Left ventricle myocardium inferior (tissue), 1 donor: ENCODE results near the gene ANXA1. TPM values are rescaled to one million over a fixed set of nuclear protein-coding genes. Genes with fewer than 3 reads are reported as not detected.

Experiments used
- DNase-seq: peaks from one replicate; pipeline ENCODE4 v3.0.0-alpha.2; 2020
- H3K27ac ChIP-seq: fragments of 200-600 bp; replicated peaks from 2 replicates; pipeline ENCODE4 v1.8.0; 2021
- H3K27me3 ChIP-seq: fragments of 200-600 bp; 2 replicates; pipeline ENCODE4 v1.8.0; 2021; ENCODE audit warnings: low read depth
- H3K36me3 ChIP-seq: fragments of 200-600 bp; 2 replicates; pipeline ENCODE4 v1.8.0; 2021
- H3K4me1 ChIP-seq: fragments of 200-600 bp; 2 replicates; pipeline ENCODE4 v1.8.0; 2021
- H3K4me3 ChIP-seq: fragments of 200-600 bp; 2 replicates; pipeline ENCODE4 v1.8.0; 2021; ENCODE audit warnings: mild to moderate bottlenecking, moderate library complexity
- H3K9me3 ChIP-seq: fragments of 200-600 bp; replicated peaks from 2 replicates; pipeline ENCODE4 v1.8.0; 2021
- intact Hi-C: fragments of 100-400 bp; cut with micrococcal nuclease; formaldehyde crosslinking; loops from one replicate; pipeline ENCODE4 v1.11.0; 2022
- total RNA-seq: library from RNA; stranded (reverse); fragmentation: NEBNext Ultra II Directional; extraction: Animal tissue kit (Norgen Biotek cat#: 25700); gene quantifications from one replicate; pipeline ENCODE4 v1.2.1, GENCODE V29; 2021
- TF ChIP-seq, protein P1 (sequence below): fragments of 200-600 bp; IDR thresholded peaks from 2 replicates; pipeline ENCODE4 v1.8.0; 2021; ENCODE audit warnings: antibody characterized with exemption, mild to moderate bottlenecking, borderline replicate concordance
- donor health status: DM: no; HTN: yes; CAD: no; lungs with severe emphysema.

Gene ANXA1
- total RNA-seq, 1 donor from 2014 or later = 48.7 TPM

DNA sequence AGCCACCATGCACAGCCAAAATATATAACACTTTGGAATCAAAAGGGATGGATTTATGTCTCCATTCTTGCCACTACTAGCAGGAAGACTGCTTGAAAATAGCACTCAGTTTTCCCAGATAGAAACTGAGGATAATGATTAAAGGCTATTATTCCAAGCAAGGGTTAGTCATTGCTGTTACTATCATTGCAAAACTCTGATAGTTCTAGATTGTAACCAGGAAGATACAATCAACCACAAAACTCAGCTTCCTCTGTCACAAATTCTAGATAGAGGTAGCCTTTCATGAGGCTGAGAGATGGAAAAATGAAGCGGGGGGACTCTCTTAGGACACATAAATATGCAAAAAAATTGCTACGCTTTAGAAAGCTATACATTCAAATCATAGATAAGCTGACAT, 3.1 kb downstream of the ANXA1 start:
- intact Hi-C loops = no loop called here
- Histone ChIP-seq H3K4me3 (peak overlapping the region; percentile 69), H3K27ac (peak overlapping the region; percentile 86), H3K4me1 (peaks cover 69% of the 10 kb centered on the region), H3K27me3 (no peaks in the 10 kb centered on the region), H3K9me3 (no peaks in the 10 kb centered on the region), H3K36me3 (peaks cover 15% of the 10 kb centered on the region)
- TF ChIP-seq, protein P1, sequence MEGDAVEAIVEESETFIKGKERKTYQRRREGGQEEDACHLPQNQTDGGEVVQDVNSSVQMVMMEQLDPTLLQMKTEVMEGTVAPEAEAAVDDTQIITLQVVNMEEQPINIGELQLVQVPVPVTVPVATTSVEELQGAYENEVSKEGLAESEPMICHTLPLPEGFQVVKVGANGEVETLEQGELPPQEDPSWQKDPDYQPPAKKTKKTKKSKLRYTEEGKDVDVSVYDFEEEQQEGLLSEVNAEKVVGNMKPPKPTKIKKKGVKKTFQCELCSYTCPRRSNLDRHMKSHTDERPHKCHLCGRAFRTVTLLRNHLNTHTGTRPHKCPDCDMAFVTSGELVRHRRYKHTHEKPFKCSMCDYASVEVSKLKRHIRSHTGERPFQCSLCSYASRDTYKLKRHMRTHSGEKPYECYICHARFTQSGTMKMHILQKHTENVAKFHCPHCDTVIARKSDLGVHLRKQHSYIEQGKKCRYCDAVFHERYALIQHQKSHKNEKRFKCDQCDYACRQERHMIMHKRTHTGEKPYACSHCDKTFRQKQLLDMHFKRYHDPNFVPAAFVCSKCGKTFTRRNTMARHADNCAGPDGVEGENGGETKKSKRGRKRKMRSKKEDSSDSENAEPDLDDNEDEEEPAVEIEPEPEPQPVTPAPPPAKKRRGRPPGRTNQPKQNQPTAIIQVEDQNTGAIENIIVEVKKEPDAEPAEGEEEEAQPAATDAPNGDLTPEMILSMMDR = no peak
- no peak for DNase-seq

GRCh38 chr9:73155377-73155776, 3.7 kb downstream of the ANXA1 start:
- no peaks in the 10 kb centered on the region for H3K27me3 ChIP-seq
- H3K4me3 ChIP-seq = peak overlapping the region; percentile 69
- DNase-seq = no peak
- H3K4me1 ChIP-seq = peaks cover 62% of the 10 kb centered on the region
- intact Hi-C loops = no loop called here
- TF ChIP-seq, protein P1 = no peak
- H3K9me3 ChIP-seq = no peaks in the 10 kb centered on the region
- H3K36me3 ChIP-seq = peaks cover 21% of the 10 kb centered on the region
- peak overlapping the region; percentile 27 for H3K27ac ChIP-seq

DNA sequence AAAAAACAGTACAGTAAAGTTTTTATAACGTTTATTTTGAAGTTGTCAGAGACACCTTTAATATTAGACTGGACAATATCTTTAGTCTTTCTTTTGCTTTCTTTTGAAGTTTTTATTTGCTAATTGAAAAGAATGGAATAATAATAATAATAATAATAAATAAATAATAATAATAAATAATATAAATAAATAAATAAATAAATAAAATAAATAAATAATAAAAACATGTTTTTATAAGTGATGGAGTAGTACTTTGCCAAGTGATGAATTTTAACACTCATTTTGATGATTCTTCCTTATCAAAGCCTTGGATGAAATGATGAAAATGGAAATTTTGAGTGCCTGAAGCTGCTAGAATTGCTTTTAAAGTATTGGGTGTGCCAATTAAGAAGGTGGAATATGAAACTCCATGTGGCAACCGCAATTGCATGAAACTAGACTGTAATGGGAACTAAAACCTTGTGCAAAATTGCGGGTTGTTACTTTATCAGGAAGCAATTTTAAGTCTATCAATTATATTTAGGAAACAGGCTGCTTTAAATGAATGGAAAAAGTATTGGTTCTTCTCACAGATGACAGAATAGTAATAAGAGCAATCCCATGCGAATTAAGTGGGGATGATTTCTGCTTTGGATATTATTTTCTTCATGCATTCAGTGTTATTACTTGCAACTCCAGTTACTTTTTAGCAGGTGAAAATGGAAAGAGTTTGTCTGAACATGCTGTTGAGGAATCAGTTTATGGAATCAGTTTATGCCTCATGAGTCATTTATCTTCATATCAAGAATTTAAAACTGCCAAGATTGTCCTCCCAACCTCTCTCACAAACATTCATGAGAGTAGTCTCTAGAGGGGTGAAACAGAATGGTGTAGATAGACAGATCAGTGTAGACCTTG, 4.6 kb downstream of the ANXA1 start:
- Histone ChIP-seq H3K4me3 (no peak overlapping the region), H3K9me3 (no peaks in the 10 kb centered on the region), H3K27ac (no peak overlapping the region), H3K27me3 (no peaks in the 10 kb centered on the region), H3K36me3 (peaks cover 30% of the 10 kb centered on the region), H3K4me1 (peaks cover 54% of the 10 kb centered on the region)
- intact Hi-C loops = no loop called here
- DNase-seq = no peak
- TF ChIP-seq, protein P1 = no peak

GRCh38 chr9:73156865-73157187, 5.2 kb downstream of the ANXA1 start:
- H3K27me3 ChIP-seq = no peaks in the 10 kb centered on the region
- intact Hi-C loops = no loop called here
- no peaks in the 10 kb centered on the region for H3K9me3 ChIP-seq
- H3K36me3 ChIP-seq = peaks cover 36% of the 10 kb centered on the region
- peaks cover 52% of the 10 kb centered on the region for H3K4me1 ChIP-seq
- H3K4me3 ChIP-seq = no peak overlapping the region
- no peak for DNase-seq
- H3K27ac ChIP-seq = no peak overlapping the region
- TF ChIP-seq, protein P1 = no peak

DNA sequence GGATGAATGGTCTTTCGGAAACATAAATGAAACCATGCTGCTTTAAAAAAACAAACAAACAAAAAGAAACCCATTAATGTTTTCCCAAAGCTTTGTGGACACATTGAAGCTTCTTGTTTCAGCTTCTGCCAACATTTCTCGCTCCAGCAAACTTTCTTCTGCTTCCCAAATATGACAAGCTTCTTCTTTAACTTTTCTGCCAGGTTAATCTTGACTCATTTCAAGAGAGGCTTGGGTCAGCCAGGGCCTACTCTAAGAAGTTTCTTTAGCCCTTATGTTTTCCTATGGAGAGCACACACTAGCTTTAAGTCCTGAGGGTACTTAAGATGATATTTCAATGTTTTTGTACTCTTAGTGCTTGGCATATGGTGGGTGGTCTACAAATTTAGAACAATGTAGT, 6.1 kb downstream of the ANXA1 start:
- no peaks in the 10 kb centered on the region for H3K27me3 ChIP-seq
- peaks cover 52% of the 10 kb centered on the region for H3K4me1 ChIP-seq
- H3K27ac ChIP-seq = peak overlapping the region; percentile 20
- no peaks in the 10 kb centered on the region for H3K9me3 ChIP-seq
- TF ChIP-seq, protein P1 = no peak
- intact Hi-C loops = no loop called here
- H3K36me3 ChIP-seq = peaks cover 44% of the 10 kb centered on the region
- DNase-seq = no peak
- no peak overlapping the region for H3K4me3 ChIP-seq
